Nephron progenitor cell (in vitro differentiated cells): ENCODE data around the gene OLFM2.

Experiments
- DNase-seq: peaks from one replicate; pipeline ENCODE4 v3.0.0; 2021
- H3K27ac Mint-ChIP-seq: 2 replicates; pipeline ENCODE4 v1.8.0; 2021; ENCODE audit warnings: mild to moderate bottlenecking, moderate library complexity, mixed read lengths
- H3K27me3 Mint-ChIP-seq: 2 replicates; pipeline ENCODE4 v1.8.0; 2021; ENCODE audit warnings: mild to moderate bottlenecking, low read depth, mixed read lengths; ENCODE audit not compliant: poor library complexity
- H3K36me3 Mint-ChIP-seq: 2 replicates; pipeline ENCODE4 v1.8.0; 2021; ENCODE audit warnings: low read depth, mixed read lengths
- H3K4me1 Mint-ChIP-seq: 2 replicates; pipeline ENCODE4 v1.8.0; 2021; ENCODE audit warnings: mixed read lengths
- H3K4me3 Mint-ChIP-seq: 2 replicates; pipeline ENCODE4 v1.8.0; 2021; ENCODE audit warnings: mild to moderate bottlenecking, moderate library complexity, mixed read lengths
- H3K9me3 Mint-ChIP-seq: 2 replicates; pipeline ENCODE4 v1.8.0; 2021; ENCODE audit warnings: mild to moderate bottlenecking, moderate library complexity, mixed read lengths
- CTCF ChIP-seq: fragments of 200-600 bp; sonication (generic); IDR thresholded peaks from 2 replicates; pipeline ENCODE4 v1.5.0; 2021; ENCODE audit warnings: antibody characterized with exemption

Gene OLFM2

GRCh38 chr19:9808855-9809824, 127.2 kb downstream of the OLFM2 start:
- Mint-ChIP-seq H3K27ac (no peak overlapping the region), H3K4me3 (no peak overlapping the region), H3K27me3 (no peaks in the 10 kb centered on the region), H3K4me1 (no peaks in the 10 kb centered on the region), H3K9me3 (peaks cover 4% of the 10 kb centered on the region), H3K36me3 (peaks cover 27% of the 10 kb centered on the region)
- no peak for DNase-seq
- no peak for TF ChIP-seq CTCF

DNA sequence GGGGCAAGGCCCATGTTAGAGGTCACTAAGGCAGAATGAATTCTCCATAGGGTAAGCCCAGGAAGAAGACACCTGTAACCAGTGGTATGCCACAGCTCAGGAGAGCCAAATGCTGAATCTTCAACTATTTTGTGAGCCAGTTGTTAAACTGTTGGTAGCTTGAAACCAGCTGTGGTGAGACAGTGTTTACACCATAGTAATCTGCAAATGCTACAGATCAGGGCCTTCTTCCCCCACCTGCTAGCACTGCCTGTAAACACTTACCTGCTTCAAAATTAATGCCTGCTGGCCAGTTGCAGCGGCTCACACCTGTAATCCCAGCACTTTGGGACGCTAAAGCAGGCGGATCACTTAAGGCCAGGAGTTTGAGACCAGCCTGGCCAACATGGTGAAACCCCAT, 129.5 kb downstream of the OLFM2 start:
- H3K9me3 Mint-ChIP-seq = no peaks in the 10 kb centered on the region
- no peak overlapping the region for H3K4me3 Mint-ChIP-seq
- no peaks in the 10 kb centered on the region for H3K4me1 Mint-ChIP-seq
- H3K27ac Mint-ChIP-seq = no peak overlapping the region
- DNase-seq = no peak
- H3K36me3 Mint-ChIP-seq = peaks cover 37% of the 10 kb centered on the region
- TF ChIP-seq CTCF = no peak
- no peaks in the 10 kb centered on the region for H3K27me3 Mint-ChIP-seq
